ENCODE data around the gene PPARG.
A peak's percentile ranks its signal among the peaks of the same experiment; 100 is the strongest.

Gene PPARG

GRCh38 chr3:12415014-12415680 lies 126.3 kb downstream of the PPARG start:
- DNase-seq (ENCODE audit: low read depth): no peak
- H3K4me3 ChIP-seq (ENCODE audit: control insufficient read depth, low read depth, low read length): no peak overlapping the region
- TF ChIP-seq, protein P1, sequence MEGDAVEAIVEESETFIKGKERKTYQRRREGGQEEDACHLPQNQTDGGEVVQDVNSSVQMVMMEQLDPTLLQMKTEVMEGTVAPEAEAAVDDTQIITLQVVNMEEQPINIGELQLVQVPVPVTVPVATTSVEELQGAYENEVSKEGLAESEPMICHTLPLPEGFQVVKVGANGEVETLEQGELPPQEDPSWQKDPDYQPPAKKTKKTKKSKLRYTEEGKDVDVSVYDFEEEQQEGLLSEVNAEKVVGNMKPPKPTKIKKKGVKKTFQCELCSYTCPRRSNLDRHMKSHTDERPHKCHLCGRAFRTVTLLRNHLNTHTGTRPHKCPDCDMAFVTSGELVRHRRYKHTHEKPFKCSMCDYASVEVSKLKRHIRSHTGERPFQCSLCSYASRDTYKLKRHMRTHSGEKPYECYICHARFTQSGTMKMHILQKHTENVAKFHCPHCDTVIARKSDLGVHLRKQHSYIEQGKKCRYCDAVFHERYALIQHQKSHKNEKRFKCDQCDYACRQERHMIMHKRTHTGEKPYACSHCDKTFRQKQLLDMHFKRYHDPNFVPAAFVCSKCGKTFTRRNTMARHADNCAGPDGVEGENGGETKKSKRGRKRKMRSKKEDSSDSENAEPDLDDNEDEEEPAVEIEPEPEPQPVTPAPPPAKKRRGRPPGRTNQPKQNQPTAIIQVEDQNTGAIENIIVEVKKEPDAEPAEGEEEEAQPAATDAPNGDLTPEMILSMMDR (conservative IDR thresholded peaks at IDR 0.05; ENCODE audit: control insufficient read depth, insufficient read depth, low read depth, low read length): no peak

- TF ChIP-seq, protein P1 (conservative IDR thresholded peaks at IDR 0.05; ENCODE audit: control insufficient read depth, insufficient read depth, low read depth, low read length): no peak
- H3K4me3 ChIP-seq (ENCODE audit: control insufficient read depth, low read depth, low read length): no peak overlapping the region
- DNase-seq (ENCODE audit: low read depth): no peak
These were observed 127.9 kb downstream of the PPARG start for GRCh38 chr3:12416731-12417130.

GRCh38 chr3:12420393-12420792 lies 131.5 kb downstream of the PPARG start:
- TF ChIP-seq, protein P1 (conservative IDR thresholded peaks at IDR 0.05; ENCODE audit: control insufficient read depth, insufficient read depth, low read depth, low read length): no peak
- peak; percentile 85 for DNase-seq (ENCODE audit: low read depth)
- H3K4me3 ChIP-seq (ENCODE audit: control insufficient read depth, low read depth, low read length): no peak overlapping the region

GRCh38 chr3:12421132-12421531 lies 132.3 kb downstream of the PPARG start:
- no peak for DNase-seq (ENCODE audit: low read depth)
- no peak overlapping the region for H3K4me3 ChIP-seq (ENCODE audit: control insufficient read depth, low read depth, low read length)
- TF ChIP-seq, protein P1 (conservative IDR thresholded peaks at IDR 0.05; ENCODE audit: control insufficient read depth, insufficient read depth, low read depth, low read length): no peak

DNA sequence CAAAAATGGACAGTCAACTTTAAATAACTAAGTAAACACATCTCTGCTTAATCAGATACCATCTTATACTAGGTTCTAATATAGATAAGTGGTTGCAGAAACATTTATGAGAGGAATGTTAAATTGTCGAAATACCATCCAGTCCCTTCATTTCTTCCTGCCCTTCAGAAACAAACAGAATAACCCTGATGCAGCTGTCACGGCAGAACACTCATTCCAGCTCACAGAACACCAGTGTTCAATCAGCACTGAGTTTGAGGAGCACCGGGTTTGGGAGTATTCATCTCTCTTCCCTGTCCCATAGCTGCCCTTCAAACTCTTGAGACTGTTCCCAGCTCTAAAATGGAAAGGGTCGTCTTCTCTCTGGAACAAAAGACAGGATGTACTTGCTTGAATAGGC lies 134.3 kb downstream of the PPARG start:
- no peak overlapping the region for H3K4me3 ChIP-seq (ENCODE audit: control insufficient read depth, low read depth, low read length)
- DNase-seq (ENCODE audit: low read depth): no peak
- TF ChIP-seq, protein P1 (conservative IDR thresholded peaks at IDR 0.05; ENCODE audit: control insufficient read depth, insufficient read depth, low read depth, low read length): no peak

GRCh38 chr3:12423918-12424630 lies 135.2 kb downstream of the PPARG start:
- DNase-seq (ENCODE audit: low read depth): peak; percentile 81
- TF ChIP-seq, protein P1 (conservative IDR thresholded peaks at IDR 0.05; ENCODE audit: control insufficient read depth, insufficient read depth, low read depth, low read length): no peak
- H3K4me3 ChIP-seq (ENCODE audit: control insufficient read depth, low read depth, low read length): no peak overlapping the region
